ENCODE results near the gene CNTN4. TPM values are rescaled to one million over a fixed set of nuclear protein-coding genes. Genes with fewer than 3 reads are reported as not detected.

The CNTN4 gene
- total and polyA plus RNA-seq, 2 donors (not counting 3 experiments of a cell fraction or from before 2014, with no cell fraction given): not detected

DNA sequence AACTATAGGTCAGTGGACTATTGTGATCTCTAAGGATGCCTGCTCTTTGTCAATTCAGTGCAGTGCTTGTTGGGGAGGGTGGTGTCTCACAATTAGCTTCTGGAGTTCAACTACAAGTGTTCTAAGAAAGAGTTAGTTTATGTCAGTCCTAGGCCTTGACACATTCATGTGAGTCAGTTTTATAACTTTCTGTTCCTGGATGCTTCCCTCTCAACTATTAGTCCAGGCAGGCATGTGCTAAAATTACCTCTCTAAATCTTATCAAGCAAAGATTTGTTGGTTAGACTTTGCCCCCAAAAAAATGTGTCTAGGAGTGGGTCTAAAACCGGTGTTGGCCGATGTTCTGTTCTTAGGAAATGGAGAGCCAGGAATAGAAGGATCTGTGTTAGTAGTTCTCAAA, 633.2 kb downstream of the CNTN4 start:
- Histone ChIP-seq H3K79me2 (ENCODE audit: control insufficient read depth, insufficient read depth, low read length) (no peaks in the 10 kb centered on the region), H3K9me1 (replicated peaks; ENCODE audit: control insufficient read depth, extremely low read depth, insufficient read depth, low read length) (no peaks in the 10 kb centered on the region), H3K36me3 (ENCODE audit: control insufficient read depth in 2 of 2, extremely low read depth in 1 of 2, insufficient read depth in 2 of 2, low read length in 2 of 2) (no peaks in the 10 kb centered on the region), H3K9ac (replicated peaks; ENCODE audit: extremely low read depth, insufficient read depth, low read length) (no peak overlapping the region), H3K9me3 (replicated peaks; ENCODE audit: control insufficient read depth, insufficient read depth, low read length) (no peaks in the 10 kb centered on the region), H2AFZ (ENCODE audit: low read depth, low read length) (no peak overlapping the region), H3K4me3 (replicated peaks in 1 of 3; ENCODE audit: insufficient read depth in 1 of 3, low read depth in 1 of 3, low read length in 3 of 3) (no peak overlapping the region), H3K4me2 (ENCODE audit: insufficient read depth, low read length) (no peak overlapping the region), H3K27ac (ENCODE audit: insufficient read depth, low read depth, low read length) (no peak overlapping the region), H3K27me3 (ENCODE audit: control insufficient read depth in 2 of 2, insufficient read depth in 2 of 2, low read length in 2 of 2) (no peaks in the 10 kb centered on the region), H3K4me1 (ENCODE audit: control insufficient read depth, extremely low read depth, insufficient read depth, low read length) (no peaks in the 10 kb centered on the region), H4K20me1 (replicated peaks; ENCODE audit: control insufficient read depth, extremely low read depth, insufficient read depth, low read length) (no peaks in the 10 kb centered on the region)
- DNase-seq (ENCODE audit: low read depth, low spot score) (no peak), FAIRE-seq (no peak)
- CTCF ChIA-PET: no interaction called here
- dilution Hi-C loops (cut with MboI; ENCODE audit: extremely low pct_ligation_motif_present, low sequenced_read_pairs): no loop called here
- TF ChIP-seq POLR2A (IDR thresholded peaks at IDR 0.05; ENCODE audit: low read depth, low read length) (no peak), MYC (IDR thresholded peaks at IDR 0.05; ENCODE audit: low read depth, low read length) (no peak), JUN (IDR thresholded peaks at IDR 0.05; ENCODE audit: borderline replicate concordance, insufficient read depth, insufficient read length, low read depth) (no peak), FOS (IDR thresholded peaks at IDR 0.05; ENCODE audit: borderline replicate concordance, insufficient read depth, low read length) (no peak), GATA2 (IDR thresholded peaks at IDR 0.05; ENCODE audit: insufficient read depth, insufficient read length, low read depth, low read length) (no peak), EZH2 (IDR thresholded peaks at IDR 0.05; ENCODE audit: borderline replicate concordance, low read depth, low read length, severe bottlenecking) (no peak), POLR2AphosphoS5 (IDR thresholded peaks at IDR 0.05; ENCODE audit: insufficient read depth, low read depth, low read length) (no peak)
- TF ChIP-seq, protein P1, sequence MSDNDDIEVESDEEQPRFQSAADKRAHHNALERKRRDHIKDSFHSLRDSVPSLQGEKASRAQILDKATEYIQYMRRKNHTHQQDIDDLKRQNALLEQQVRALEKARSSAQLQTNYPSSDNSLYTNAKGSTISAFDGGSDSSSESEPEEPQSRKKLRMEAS (IDR thresholded peaks at IDR 0.05; ENCODE audit: insufficient read depth, insufficient read length): no peak
- intact Hi-C loops (cut with micrococcal nuclease): no loop called here
- POLR2A ChIA-PET: no interaction called here
- no TSS peak for BruUV-seq (replicated peaks)

DNA sequence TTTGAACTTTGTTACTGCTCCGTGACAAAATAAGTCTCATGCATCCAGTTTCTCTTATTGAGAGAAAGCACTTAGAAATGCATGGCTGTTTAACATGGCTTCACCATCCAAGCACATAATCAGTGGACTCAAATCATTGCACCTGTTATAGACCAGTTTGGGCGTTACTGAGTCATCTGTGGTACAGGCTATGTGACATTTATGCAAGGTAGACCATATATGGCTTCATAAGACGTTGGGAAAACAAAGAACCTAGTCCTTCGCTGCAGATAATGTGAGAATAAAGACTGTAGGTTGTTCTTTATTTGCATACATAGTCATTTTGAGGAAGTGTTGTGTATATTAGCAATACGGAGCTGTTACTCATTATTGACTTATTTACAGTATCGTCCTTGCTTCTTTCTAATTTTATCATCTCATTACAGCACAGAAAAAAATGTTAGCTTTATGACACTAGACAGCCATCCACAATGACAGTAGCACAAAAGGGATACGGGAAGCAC, 636.8 kb downstream of the CNTN4 start:
- Histone ChIP-seq H3K27ac (ENCODE audit: insufficient read depth, low read depth, low read length) (no peak overlapping the region), H3K79me2 (ENCODE audit: control insufficient read depth, insufficient read depth, low read length) (no peaks in the 10 kb centered on the region), H3K4me3 (replicated peaks in 1 of 3; ENCODE audit: insufficient read depth in 1 of 3, low read depth in 1 of 3, low read length in 3 of 3) (no peak overlapping the region), H3K9me1 (replicated peaks; ENCODE audit: control insufficient read depth, extremely low read depth, insufficient read depth, low read length) (no peaks in the 10 kb centered on the region), H3K9ac (replicated peaks; ENCODE audit: extremely low read depth, insufficient read depth, low read length) (no peak overlapping the region), H3K9me3 (replicated peaks; ENCODE audit: control insufficient read depth, insufficient read depth, low read length) (no peaks in the 10 kb centered on the region), H3K27me3 (ENCODE audit: control insufficient read depth in 2 of 2, insufficient read depth in 2 of 2, low read length in 2 of 2) (no peaks in the 10 kb centered on the region), H4K20me1 (replicated peaks; ENCODE audit: control insufficient read depth, extremely low read depth, insufficient read depth, low read length) (no peaks in the 10 kb centered on the region), H3K4me1 (ENCODE audit: control insufficient read depth, extremely low read depth, insufficient read depth, low read length) (no peaks in the 10 kb centered on the region), H3K36me3 (ENCODE audit: control insufficient read depth in 2 of 2, extremely low read depth in 1 of 2, insufficient read depth in 2 of 2, low read length in 2 of 2) (no peaks in the 10 kb centered on the region), H3K4me2 (ENCODE audit: insufficient read depth, low read length) (no peak overlapping the region), H2AFZ (ENCODE audit: low read depth, low read length) (no peak overlapping the region)
- no TSS peak for BruUV-seq (replicated peaks)
- no peak for FAIRE-seq
- ChIA-PET POLR2A (no interaction called here), CTCF (no interaction called here)
- intact Hi-C loops (cut with micrococcal nuclease) (no loop called here), dilution Hi-C loops (cut with MboI; ENCODE audit: extremely low pct_ligation_motif_present, low sequenced_read_pairs) (no loop called here)
- TF ChIP-seq GATA2 (IDR thresholded peaks at IDR 0.05; ENCODE audit: insufficient read depth, insufficient read length, low read depth, low read length) (no peak), EZH2 (IDR thresholded peaks at IDR 0.05; ENCODE audit: borderline replicate concordance, low read depth, low read length, severe bottlenecking) (no peak), POLR2AphosphoS5 (IDR thresholded peaks at IDR 0.05; ENCODE audit: insufficient read depth, low read depth, low read length) (no peak), JUN (IDR thresholded peaks at IDR 0.05; ENCODE audit: borderline replicate concordance, insufficient read depth, insufficient read length, low read depth) (no peak), MYC (IDR thresholded peaks at IDR 0.05; ENCODE audit: low read depth, low read length) (no peak), FOS (IDR thresholded peaks at IDR 0.05; ENCODE audit: borderline replicate concordance, insufficient read depth, low read length) (no peak), POLR2A (IDR thresholded peaks at IDR 0.05; ENCODE audit: low read depth, low read length) (no peak)
- TF ChIP-seq, protein P2, sequence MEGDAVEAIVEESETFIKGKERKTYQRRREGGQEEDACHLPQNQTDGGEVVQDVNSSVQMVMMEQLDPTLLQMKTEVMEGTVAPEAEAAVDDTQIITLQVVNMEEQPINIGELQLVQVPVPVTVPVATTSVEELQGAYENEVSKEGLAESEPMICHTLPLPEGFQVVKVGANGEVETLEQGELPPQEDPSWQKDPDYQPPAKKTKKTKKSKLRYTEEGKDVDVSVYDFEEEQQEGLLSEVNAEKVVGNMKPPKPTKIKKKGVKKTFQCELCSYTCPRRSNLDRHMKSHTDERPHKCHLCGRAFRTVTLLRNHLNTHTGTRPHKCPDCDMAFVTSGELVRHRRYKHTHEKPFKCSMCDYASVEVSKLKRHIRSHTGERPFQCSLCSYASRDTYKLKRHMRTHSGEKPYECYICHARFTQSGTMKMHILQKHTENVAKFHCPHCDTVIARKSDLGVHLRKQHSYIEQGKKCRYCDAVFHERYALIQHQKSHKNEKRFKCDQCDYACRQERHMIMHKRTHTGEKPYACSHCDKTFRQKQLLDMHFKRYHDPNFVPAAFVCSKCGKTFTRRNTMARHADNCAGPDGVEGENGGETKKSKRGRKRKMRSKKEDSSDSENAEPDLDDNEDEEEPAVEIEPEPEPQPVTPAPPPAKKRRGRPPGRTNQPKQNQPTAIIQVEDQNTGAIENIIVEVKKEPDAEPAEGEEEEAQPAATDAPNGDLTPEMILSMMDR (IDR thresholded peaks at IDR 0.05; ENCODE audit: extremely low read depth in 1 of 2, insufficient read depth in 1 of 2, low read depth in 1 of 2, low read length in 2 of 2): no peak
- TF ChIP-seq, protein P1 (IDR thresholded peaks at IDR 0.05; ENCODE audit: insufficient read depth, insufficient read length): no peak
- DNase-seq (ENCODE audit: low read depth, low spot score): no peak

Data from endothelial cell of umbilical vein (primary cell).